ENCODE data around the gene TRIP12. TPM values are rescaled to one million over a fixed set of nuclear protein-coding genes. Genes with fewer than 3 reads are reported as not detected.

Gene TRIP12
- total RNA-seq, 1 donor from 2014 or later, result 209 TPM

DNA sequence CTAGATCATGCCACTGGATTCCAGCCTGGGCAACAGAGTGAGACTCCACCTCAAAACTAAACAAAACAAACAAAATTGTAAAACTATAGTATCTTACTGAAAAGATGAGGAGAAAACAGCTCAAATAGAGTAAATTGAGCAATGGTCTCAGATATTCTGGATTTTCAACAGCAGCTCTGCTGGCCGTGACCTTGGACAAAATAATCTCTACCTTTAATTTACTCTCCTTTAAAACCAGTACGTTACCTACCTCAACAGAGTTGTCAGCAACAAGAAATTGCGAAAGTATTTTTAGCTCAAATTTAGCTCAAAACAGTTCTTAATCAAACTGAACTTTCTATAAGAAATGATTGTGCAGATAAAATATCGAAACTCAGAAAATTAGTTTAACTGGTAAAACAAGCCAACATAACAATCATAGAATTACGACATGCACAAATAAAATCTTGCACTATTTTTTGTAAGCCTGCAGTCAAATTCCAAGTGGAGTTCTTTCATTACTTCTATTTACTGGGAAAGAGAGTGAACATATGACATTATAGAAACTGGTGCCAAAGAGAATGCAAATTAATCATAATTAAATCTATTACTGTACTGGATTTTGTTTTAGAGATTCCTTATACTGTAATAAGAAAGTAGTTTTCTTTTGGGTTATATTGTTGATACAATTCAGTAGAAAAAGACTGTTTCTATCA, 40.8 kb downstream of the TRIP12 start:
- Histone ChIP-seq H3K4me1 (ENCODE audit: control insufficient read depth in 3 of 3, insufficient read depth in 3 of 3, low read length in 3 of 3) (peaks cover under 1 to 10% (median 1%) of the 10 kb centered on the region in 3 donors), H3K9me3 (ENCODE audit: control insufficient read depth in 3 of 3, low read length in 3 of 3) (no peaks in the 10 kb centered on the region), H3K9ac (ENCODE audit: low read depth in 1 of 3, low read length in 3 of 3) (no peak overlapping the region), H3K27ac (ENCODE audit: low read depth, low read length) (no peak overlapping the region), H3K27me3 (ENCODE audit: control insufficient read depth in 3 of 3, insufficient read depth in 3 of 3, low read length in 3 of 3) (no peaks in the 10 kb centered on the region), H3K36me3 (ENCODE audit: control insufficient read depth in 3 of 3, insufficient read depth in 3 of 3, low read length in 3 of 3) (peaks cover 3 to 22% (median 9%) of the 10 kb centered on the region in 3 donors), H3K4me3 (ENCODE audit: low read length in 3 of 3) (no peak overlapping the region)

DNA sequence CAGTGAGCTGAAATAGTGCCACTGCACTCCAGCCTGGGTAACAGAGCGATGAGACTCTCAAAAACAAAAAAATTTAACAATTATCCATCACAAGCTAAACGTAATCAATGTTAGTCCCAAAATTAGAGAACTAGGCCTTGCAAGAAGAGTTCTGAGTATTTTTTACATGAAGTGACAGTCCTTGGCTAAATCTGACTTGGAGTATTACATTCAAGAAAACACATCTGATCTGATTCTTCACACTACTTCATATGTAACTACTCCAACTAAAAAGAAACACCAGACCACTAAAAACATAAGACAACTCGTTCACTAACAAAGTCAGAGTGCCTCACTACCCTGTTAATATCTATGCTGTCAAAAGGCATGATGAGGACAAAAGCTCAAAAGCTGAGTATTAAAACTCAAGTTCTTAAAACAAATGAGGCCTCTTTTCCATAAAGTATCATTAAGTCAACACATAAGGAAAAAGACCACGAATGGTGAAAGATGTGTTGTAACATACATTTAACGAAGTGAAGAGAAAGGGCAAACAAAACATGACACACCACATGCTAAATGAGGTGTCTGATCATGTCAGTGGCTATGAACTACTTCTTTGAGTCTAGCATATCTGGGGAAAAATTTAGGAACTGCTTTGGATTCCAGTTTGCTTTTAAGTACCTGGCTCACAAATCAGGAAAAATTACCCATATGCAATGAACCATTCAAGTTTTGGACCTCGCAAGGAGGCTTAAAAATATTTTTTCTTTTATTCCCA, 42.4 kb downstream of the TRIP12 start:
- Histone ChIP-seq H3K4me1 (ENCODE audit: control insufficient read depth in 3 of 3, insufficient read depth in 3 of 3, low read length in 3 of 3) (no peaks in the 10 kb centered on the region), H3K9me3 (ENCODE audit: control insufficient read depth in 3 of 3, low read length in 3 of 3) (no peaks in the 10 kb centered on the region), H3K36me3 (ENCODE audit: control insufficient read depth in 3 of 3, insufficient read depth in 3 of 3, low read length in 3 of 3) (peaks cover 3 to 22% (median 9%) of the 10 kb centered on the region in 3 donors), H3K9ac (ENCODE audit: low read depth in 1 of 3, low read length in 3 of 3) (no peak overlapping the region), H3K4me3 (ENCODE audit: low read length in 3 of 3) (no peak overlapping the region), H3K27me3 (ENCODE audit: control insufficient read depth in 3 of 3, insufficient read depth in 3 of 3, low read length in 3 of 3) (no peaks in the 10 kb centered on the region), H3K27ac (ENCODE audit: low read depth, low read length) (no peak overlapping the region)

DNA sequence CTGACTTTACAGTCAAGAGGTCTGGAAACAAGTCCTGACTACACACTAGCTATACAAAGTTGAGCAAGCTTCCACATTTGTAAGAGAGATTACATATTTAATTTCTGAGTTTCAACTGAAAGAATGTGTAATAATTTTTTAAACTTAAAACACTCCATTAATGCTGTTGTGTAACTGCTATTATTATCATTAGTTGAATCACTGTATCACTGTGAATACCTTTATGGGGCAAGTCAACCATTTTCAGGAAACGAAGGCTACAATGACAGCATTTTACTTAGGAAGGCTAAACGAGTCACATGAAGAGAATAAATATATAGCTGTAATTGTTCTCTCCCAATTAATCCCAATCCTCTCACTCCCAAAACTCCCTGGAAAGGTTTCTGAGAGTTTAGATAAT, 46.3 kb downstream of the TRIP12 start:
- no peak overlapping the region for H3K27ac ChIP-seq (ENCODE audit: low read depth, low read length)
- no peaks in the 10 kb centered on the region for H3K27me3 ChIP-seq (ENCODE audit: control insufficient read depth in 3 of 3, insufficient read depth in 3 of 3, low read length in 3 of 3)
- H3K4me1 ChIP-seq (ENCODE audit: control insufficient read depth in 3 of 3, insufficient read depth in 3 of 3, low read length in 3 of 3), result peaks cover 0 to 3% (median 0%) of the 10 kb centered on the region in 3 donors
- no peak overlapping the region for H3K9ac ChIP-seq (ENCODE audit: low read depth in 1 of 3, low read length in 3 of 3)
- peaks cover 3 to 24% (median 9%) of the 10 kb centered on the region in 3 donors for H3K36me3 ChIP-seq (ENCODE audit: control insufficient read depth in 3 of 3, insufficient read depth in 3 of 3, low read length in 3 of 3)
- H3K4me3 ChIP-seq (ENCODE audit: low read length in 3 of 3), result no peak overlapping the region
- H3K9me3 ChIP-seq (ENCODE audit: control insufficient read depth in 3 of 3, low read length in 3 of 3), result no peaks in the 10 kb centered on the region

DNA sequence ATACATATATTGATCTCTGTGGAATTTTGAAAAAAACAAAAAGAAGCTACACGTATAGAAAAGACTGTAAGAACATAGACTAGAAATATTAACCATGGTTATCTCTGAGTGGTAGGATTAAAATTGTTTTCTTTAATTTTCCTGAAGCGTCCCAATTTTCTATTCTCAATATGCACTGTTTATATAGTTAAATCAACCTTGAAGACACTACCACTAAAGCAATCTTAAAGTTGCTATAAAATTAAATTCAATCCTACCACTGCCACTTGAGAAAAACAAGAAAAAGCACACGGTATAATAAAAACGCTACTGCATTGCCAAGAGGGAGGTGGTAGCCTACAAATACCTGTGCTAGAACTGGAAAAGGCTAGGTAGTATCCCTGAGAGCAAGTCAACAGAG, 47.2 kb downstream of the TRIP12 start:
- Histone ChIP-seq H3K36me3 (ENCODE audit: control insufficient read depth in 3 of 3, insufficient read depth in 3 of 3, low read length in 3 of 3) (peaks cover 3 to 19% (median 8%) of the 10 kb centered on the region in 3 donors), H3K4me3 (ENCODE audit: low read length in 3 of 3) (no peak overlapping the region), H3K9me3 (ENCODE audit: control insufficient read depth in 3 of 3, low read length in 3 of 3) (no peaks in the 10 kb centered on the region), H3K27me3 (ENCODE audit: control insufficient read depth in 3 of 3, insufficient read depth in 3 of 3, low read length in 3 of 3) (no peaks in the 10 kb centered on the region), H3K27ac (ENCODE audit: low read depth, low read length) (no peak overlapping the region), H3K9ac (ENCODE audit: low read depth in 1 of 3, low read length in 3 of 3) (no peak overlapping the region), H3K4me1 (ENCODE audit: control insufficient read depth in 3 of 3, insufficient read depth in 3 of 3, low read length in 3 of 3) (peaks cover 0 to 7% (median 3%) of the 10 kb centered on the region in 3 donors)

DNA sequence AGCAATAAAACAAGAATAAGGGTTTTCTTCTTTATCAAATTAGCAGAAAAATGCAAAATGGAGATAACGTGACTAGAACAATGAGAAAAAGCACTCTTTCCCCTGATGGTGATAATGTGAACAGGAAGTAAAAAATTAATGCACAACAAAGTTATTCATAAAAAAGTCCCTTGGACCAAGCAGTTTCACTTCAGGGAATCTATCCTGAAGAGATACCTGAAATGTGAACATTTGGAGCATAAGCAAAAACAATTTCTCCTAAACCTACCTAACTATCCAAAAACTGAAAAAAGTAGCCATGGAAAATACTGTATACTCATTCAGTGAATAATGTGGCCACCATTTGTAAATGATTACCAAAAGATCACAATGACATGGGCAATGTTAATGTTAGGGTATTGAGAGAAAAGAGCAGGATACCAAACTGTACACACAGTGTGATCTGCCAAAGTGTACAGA, 48.7 kb downstream of the TRIP12 start:
- peaks cover 0 to 16% (median 9%) of the 10 kb centered on the region in 3 donors for H3K4me1 ChIP-seq (ENCODE audit: control insufficient read depth in 3 of 3, insufficient read depth in 3 of 3, low read length in 3 of 3)

DNA sequence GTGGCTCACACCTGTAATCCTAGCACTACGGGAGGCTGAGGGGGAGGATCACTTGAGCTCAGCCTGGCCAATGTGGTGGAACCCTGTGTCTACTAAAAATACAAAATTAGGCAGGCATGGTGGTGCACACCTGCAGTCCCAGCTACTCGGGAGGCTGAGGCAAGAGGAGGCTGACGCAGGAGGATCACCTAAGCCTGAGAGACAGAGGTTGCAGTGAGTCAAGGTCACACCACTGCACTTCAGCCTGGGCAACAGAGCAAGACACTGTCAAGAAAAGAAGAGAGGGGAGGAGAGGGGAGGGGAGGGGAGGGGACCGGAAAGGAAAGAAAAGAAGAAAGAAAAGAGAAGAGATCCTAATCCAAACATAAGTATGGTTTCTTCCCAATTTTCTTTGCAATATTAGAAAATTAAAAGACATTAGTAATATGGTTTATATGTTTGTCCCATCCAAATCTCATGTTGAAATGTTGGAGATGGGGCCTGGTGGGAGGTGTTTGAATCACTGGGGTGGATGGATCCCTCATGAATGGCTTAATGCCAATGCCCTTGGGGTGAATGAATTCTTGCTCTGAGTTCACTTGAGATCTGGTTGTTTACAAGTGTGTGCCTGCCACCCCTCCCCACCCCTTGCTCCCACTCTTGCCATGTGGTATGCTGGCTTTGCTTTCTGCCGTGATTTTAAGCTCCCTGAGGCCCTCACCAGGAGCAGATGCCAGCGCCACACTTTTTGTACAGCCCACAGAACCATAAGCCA, 50.7 kb downstream of the TRIP12 start:
- Histone ChIP-seq H3K9me3 (ENCODE audit: control insufficient read depth in 3 of 3, low read length in 3 of 3) (no peaks in the 10 kb centered on the region), H3K36me3 (ENCODE audit: control insufficient read depth in 3 of 3, insufficient read depth in 3 of 3, low read length in 3 of 3) (peaks cover 0 to 2% (median 0%) of the 10 kb centered on the region in 3 donors), H3K4me3 (ENCODE audit: low read length in 3 of 3) (no peak overlapping the region), H3K4me1 (ENCODE audit: control insufficient read depth in 3 of 3, insufficient read depth in 3 of 3, low read length in 3 of 3) (peaks cover 0 to 21% (median 9%) of the 10 kb centered on the region in 3 donors), H3K27me3 (ENCODE audit: control insufficient read depth in 3 of 3, insufficient read depth in 3 of 3, low read length in 3 of 3) (no peaks in the 10 kb centered on the region), H3K9ac (ENCODE audit: low read depth in 1 of 3, low read length in 3 of 3) (no peak overlapping the region), H3K27ac (ENCODE audit: low read depth, low read length) (no peak overlapping the region)

More for the DNA sequence above, 48.7 kb downstream of the TRIP12 start:
- Histone ChIP-seq H3K9ac (ENCODE audit: low read depth in 1 of 3, low read length in 3 of 3) (no peak overlapping the region), H3K9me3 (ENCODE audit: control insufficient read depth in 3 of 3, low read length in 3 of 3) (no peaks in the 10 kb centered on the region), H3K4me3 (ENCODE audit: low read length in 3 of 3) (no peak overlapping the region), H3K27ac (ENCODE audit: low read depth, low read length) (no peak overlapping the region), H3K27me3 (ENCODE audit: control insufficient read depth in 3 of 3, insufficient read depth in 3 of 3, low read length in 3 of 3) (no peaks in the 10 kb centered on the region), H3K36me3 (ENCODE audit: control insufficient read depth in 3 of 3, insufficient read depth in 3 of 3, low read length in 3 of 3) (peaks cover 3 to 12% (median 3%) of the 10 kb centered on the region in 3 donors)

DNA sequence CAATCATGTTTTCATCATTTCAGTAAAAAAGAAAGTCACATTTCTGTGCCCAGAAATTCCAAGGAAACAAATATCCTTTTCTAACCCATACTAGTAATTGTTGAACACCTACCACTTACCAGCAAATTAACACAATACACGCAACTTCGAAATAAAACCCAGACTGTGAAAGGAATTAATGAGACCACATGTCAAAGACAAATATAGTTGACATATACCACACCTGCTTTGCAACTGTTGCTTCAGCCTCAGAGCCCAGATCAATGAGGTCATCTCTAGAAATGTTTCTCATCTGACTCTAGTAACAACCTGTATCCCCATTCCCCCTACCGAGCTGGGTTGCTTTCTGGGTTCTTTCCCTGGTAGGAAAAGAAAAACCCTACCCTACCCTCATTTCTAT, 52.6 kb downstream of the TRIP12 start:
- no peaks in the 10 kb centered on the region for H3K9me3 ChIP-seq (ENCODE audit: control insufficient read depth in 3 of 3, low read length in 3 of 3)
- H3K4me1 ChIP-seq (ENCODE audit: control insufficient read depth in 3 of 3, insufficient read depth in 3 of 3, low read length in 3 of 3), result peaks cover 3 to 21% (median 9%) of the 10 kb centered on the region in 3 donors
- H3K27ac ChIP-seq (ENCODE audit: low read depth, low read length), result peak overlapping the region; percentile 78
- H3K27me3 ChIP-seq (ENCODE audit: control insufficient read depth in 3 of 3, insufficient read depth in 3 of 3, low read length in 3 of 3), result no peaks in the 10 kb centered on the region
- H3K4me3 ChIP-seq (ENCODE audit: low read length in 3 of 3), result no peak overlapping the region
- no peak overlapping the region for H3K9ac ChIP-seq (ENCODE audit: low read depth in 1 of 3, low read length in 3 of 3)
- peaks cover 0 to 2% (median 0%) of the 10 kb centered on the region in 3 donors for H3K36me3 ChIP-seq (ENCODE audit: control insufficient read depth in 3 of 3, insufficient read depth in 3 of 3, low read length in 3 of 3)

DNA sequence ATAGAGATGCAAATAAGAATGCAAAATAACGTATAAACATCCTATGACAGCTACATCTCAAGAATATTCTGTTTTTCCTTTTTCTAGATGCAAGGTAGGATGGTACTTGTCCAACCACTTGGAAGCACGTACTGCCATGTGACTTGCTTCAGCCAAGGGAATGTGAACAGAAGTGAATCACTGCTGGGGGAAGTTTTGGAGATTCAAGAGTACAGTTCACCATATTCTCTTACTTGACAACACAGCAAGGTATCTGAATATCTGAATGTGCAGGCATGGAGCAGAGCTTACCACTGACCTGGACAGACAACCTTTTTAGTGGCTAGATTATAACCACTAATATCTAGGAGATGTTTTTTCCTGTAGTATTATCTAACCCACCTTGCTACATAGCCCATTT, 53.0 kb downstream of the TRIP12 start:
- Histone ChIP-seq H3K9ac (ENCODE audit: low read depth in 1 of 3, low read length in 3 of 3) (no peak overlapping the region), H3K36me3 (ENCODE audit: control insufficient read depth in 3 of 3, insufficient read depth in 3 of 3, low read length in 3 of 3) (peaks cover 0 to 2% (median 0%) of the 10 kb centered on the region in 3 donors), H3K4me3 (ENCODE audit: low read length in 3 of 3) (no peak overlapping the region), H3K4me1 (ENCODE audit: control insufficient read depth in 3 of 3, insufficient read depth in 3 of 3, low read length in 3 of 3) (peaks cover 3 to 21% (median 9%) of the 10 kb centered on the region in 3 donors), H3K27me3 (ENCODE audit: control insufficient read depth in 3 of 3, insufficient read depth in 3 of 3, low read length in 3 of 3) (no peaks in the 10 kb centered on the region), H3K9me3 (ENCODE audit: control insufficient read depth in 3 of 3, low read length in 3 of 3) (no peaks in the 10 kb centered on the region), H3K27ac (ENCODE audit: low read depth, low read length) (peak overlapping the region; percentile 78)

DNA sequence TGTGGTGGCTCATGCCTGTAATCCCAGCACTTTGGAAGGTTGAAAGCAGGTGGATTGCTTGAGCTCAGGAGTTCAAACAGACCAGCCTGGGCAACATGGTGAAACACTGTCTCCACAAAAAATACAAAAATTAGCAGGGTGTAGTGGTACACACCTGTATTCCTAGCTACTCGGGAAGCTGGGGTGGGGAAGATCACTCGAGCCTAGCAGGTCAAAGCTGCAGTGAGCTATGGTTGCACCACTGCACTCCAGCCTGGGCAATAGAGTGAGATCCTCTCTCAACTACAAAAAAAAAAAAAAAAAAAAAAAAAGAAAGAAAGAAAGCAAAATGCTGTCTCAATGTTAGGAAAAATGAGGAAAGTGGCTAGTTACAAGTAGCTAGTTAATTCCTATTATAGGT, 56.8 kb downstream of the TRIP12 start:
- Histone ChIP-seq H3K27ac (ENCODE audit: low read depth, low read length) (no peak overlapping the region), H3K9ac (ENCODE audit: low read depth in 1 of 3, low read length in 3 of 3) (no peak overlapping the region), H3K4me3 (ENCODE audit: low read length in 3 of 3) (no peak overlapping the region), H3K9me3 (ENCODE audit: control insufficient read depth in 3 of 3, low read length in 3 of 3) (no peaks in the 10 kb centered on the region), H3K4me1 (ENCODE audit: control insufficient read depth in 3 of 3, insufficient read depth in 3 of 3, low read length in 3 of 3) (peaks cover 3 to 18% (median 6%) of the 10 kb centered on the region in 3 donors), H3K27me3 (ENCODE audit: control insufficient read depth in 3 of 3, insufficient read depth in 3 of 3, low read length in 3 of 3) (no peaks in the 10 kb centered on the region), H3K36me3 (ENCODE audit: control insufficient read depth in 3 of 3, insufficient read depth in 3 of 3, low read length in 3 of 3) (no peaks in the 10 kb centered on the region)
